Progenitor cell of endocrine pancreas (in vitro differentiated cells): ENCODE data around the gene DHRS12. TPM values are rescaled to one million over a fixed set of nuclear protein-coding genes. Genes with fewer than 3 reads are reported as not detected.

Experiments
- DNase-seq: peaks from one replicate; pipeline ENCODE4 v3.0.0; 2021; ENCODE audit warnings: low spot score; ENCODE audit not compliant: unreplicated experiment
- H3K27ac Mint-ChIP-seq: 2 replicates; pipeline ENCODE4 v1.8.0; 2021; ENCODE audit warnings: mild to moderate bottlenecking, moderate library complexity, mixed read lengths
- H3K27me3 Mint-ChIP-seq: 2 replicates; pipeline ENCODE4 v1.8.0; 2021; ENCODE audit warnings: mixed read lengths
- H3K36me3 Mint-ChIP-seq: 2 replicates; pipeline ENCODE4 v1.8.0; 2022; ENCODE audit warnings: mixed read lengths; ENCODE audit not compliant: insufficient read depth
- H3K4me1 Mint-ChIP-seq: 2 replicates; pipeline ENCODE4 v1.8.0; 2021; ENCODE audit warnings: low read depth, mixed read lengths
- H3K4me3 Mint-ChIP-seq: 2 replicates; pipeline ENCODE4 v1.8.0; 2021; ENCODE audit warnings: low read depth, mild to moderate bottlenecking, moderate library complexity, mixed read lengths
- H3K9me3 Mint-ChIP-seq: 2 replicates; pipeline ENCODE4 v1.8.0; 2021; ENCODE audit warnings: low read depth, mixed read lengths
- total RNA-seq: library from RNA; stranded (reverse); gene quantifications from 2 replicates; pipeline ENCODE4 v1.2.1, GENCODE V29; 2021
- TF ChIP-seq, protein P1 (sequence below): fragments of 200-600 bp; sonication (generic); IDR thresholded peaks from one replicate; pipeline ENCODE4 v1.5.0; 2021; ENCODE audit warnings: antibody characterized with exemption, mild to moderate bottlenecking; ENCODE audit not compliant: unreplicated experiment

DHRS12 gene
- total RNA-seq, 1 donor from 2014 or later = 19.6 TPM

DNA sequence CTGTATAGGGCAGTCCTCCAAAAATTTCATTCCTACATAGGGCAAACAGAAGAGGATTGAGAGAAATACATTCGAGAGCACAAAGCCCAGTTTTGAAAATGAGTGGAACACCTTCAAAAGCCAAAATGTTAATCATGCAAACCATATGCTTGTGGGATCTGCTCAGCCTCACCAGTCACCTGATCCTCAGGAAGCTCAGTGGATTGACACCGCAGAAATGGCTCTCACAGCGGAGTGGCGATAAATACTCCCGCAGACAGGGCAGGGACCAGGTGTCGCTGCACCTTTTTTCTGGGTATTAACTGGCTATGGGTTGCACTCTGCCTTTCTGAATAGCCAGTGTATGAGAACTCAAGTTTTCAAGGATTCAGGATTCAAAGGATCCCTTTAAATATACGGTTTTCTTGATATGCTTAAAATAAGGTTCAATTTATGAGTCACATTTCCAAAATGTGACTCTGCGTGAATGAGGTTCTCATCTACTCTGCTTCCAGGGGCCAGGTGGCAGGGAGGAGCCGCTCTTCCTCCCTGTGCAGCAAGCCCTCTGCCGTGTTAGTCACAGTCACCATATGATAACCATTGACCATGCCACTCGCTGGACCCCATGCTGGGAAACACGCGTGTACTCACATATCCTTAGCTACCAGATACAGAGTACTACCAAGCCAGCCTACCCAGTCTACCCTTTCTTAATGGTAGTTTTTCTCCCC lies 18.3 kb upstream of the DHRS12 start:
- no peak for DNase-seq
- Mint-ChIP-seq H3K9me3 (no peaks in the 10 kb centered on the region), H3K27me3 (peaks cover 9% of the 10 kb centered on the region), H3K4me1 (no peaks in the 10 kb centered on the region), H3K36me3 (no peaks in the 10 kb centered on the region), H3K4me3 (no peak overlapping the region), H3K27ac (no peak overlapping the region)
- TF ChIP-seq, protein P1, sequence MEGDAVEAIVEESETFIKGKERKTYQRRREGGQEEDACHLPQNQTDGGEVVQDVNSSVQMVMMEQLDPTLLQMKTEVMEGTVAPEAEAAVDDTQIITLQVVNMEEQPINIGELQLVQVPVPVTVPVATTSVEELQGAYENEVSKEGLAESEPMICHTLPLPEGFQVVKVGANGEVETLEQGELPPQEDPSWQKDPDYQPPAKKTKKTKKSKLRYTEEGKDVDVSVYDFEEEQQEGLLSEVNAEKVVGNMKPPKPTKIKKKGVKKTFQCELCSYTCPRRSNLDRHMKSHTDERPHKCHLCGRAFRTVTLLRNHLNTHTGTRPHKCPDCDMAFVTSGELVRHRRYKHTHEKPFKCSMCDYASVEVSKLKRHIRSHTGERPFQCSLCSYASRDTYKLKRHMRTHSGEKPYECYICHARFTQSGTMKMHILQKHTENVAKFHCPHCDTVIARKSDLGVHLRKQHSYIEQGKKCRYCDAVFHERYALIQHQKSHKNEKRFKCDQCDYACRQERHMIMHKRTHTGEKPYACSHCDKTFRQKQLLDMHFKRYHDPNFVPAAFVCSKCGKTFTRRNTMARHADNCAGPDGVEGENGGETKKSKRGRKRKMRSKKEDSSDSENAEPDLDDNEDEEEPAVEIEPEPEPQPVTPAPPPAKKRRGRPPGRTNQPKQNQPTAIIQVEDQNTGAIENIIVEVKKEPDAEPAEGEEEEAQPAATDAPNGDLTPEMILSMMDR = no peak

DNA sequence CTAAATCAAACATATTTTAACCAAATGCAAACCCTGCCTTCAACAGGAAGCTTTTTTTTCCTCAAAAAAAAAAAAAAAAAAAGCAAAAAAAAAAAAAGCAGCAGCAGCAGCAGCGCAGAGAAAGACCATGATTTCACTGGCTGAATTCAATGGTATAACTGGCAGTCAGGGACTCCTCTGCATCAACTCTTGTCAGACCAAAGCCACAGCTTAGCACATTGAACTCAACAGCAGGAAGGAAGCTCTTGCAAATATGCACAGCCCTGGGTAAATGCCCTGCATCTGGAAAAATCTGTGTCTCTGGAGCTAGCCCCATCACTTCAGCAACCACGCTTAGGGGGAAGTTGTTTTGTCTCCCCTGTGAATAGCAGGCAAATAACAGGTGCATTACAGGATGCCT lies 17.6 kb upstream of the DHRS12 start:
- peaks cover 13% of the 10 kb centered on the region for H3K27me3 Mint-ChIP-seq
- H3K36me3 Mint-ChIP-seq = no peaks in the 10 kb centered on the region
- no peak overlapping the region for H3K4me3 Mint-ChIP-seq
- no peaks in the 10 kb centered on the region for H3K9me3 Mint-ChIP-seq
- no peak overlapping the region for H3K27ac Mint-ChIP-seq
- no peak for DNase-seq
- TF ChIP-seq, protein P1 = no peak
- no peaks in the 10 kb centered on the region for H3K4me1 Mint-ChIP-seq

DNA sequence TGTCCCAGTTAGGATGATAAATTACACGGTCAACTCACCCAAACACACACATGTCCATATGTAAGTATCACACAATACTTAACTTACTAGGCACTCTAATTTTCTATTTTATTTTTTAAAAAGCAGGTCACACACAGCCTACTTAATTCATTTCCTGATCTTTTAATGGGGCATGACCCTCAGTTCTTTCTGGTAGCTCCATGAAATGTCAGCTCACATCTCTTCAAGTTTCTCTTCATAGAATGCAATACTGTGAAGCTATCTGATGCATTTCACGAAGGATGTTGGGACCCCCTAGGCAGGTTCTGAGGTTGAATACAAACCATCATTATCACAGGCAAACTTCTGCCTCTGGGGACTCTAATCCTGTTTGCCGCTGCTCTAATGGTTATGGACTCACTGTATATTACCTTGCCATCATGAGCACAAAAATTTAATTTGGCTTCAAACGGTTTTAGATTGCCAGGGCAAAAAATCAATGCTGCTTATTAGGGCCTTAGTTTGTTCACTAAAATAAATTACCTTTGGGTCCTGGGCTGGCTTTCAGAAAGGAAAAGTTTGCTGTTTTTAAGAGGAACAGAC lies 16.1 kb upstream of the DHRS12 start:
- no peak overlapping the region for H3K27ac Mint-ChIP-seq
- H3K27me3 Mint-ChIP-seq = peaks cover 15% of the 10 kb centered on the region
- TF ChIP-seq, protein P1 = no peak
- peaks cover 4% of the 10 kb centered on the region for H3K4me1 Mint-ChIP-seq
- DNase-seq = no peak
- no peak overlapping the region for H3K4me3 Mint-ChIP-seq
- H3K9me3 Mint-ChIP-seq = no peaks in the 10 kb centered on the region
- H3K36me3 Mint-ChIP-seq = no peaks in the 10 kb centered on the region

DNA sequence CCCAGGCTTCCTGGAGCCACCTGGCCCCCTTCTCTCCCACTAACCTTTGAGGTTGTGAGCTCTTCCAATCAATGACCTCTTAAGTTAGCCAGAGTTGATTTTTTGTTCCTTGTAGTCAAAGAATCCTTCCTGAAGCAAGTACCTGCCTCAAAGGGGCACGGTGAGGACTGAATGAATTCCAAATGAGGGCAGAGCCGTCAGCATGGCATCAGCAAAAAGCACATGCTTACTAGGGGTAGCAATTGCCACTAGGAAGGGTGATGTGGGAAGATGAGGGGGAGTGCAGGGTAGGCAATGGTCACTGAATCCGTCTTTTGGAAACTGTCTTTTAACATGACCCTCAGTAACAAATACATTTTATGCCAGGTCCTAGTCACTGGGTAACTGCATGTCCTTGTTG lies 15.6 kb upstream of the DHRS12 start:
- peaks cover 15% of the 10 kb centered on the region for H3K27me3 Mint-ChIP-seq
- no peaks in the 10 kb centered on the region for H3K9me3 Mint-ChIP-seq
- no peak overlapping the region for H3K27ac Mint-ChIP-seq
- DNase-seq = no peak
- H3K36me3 Mint-ChIP-seq = no peaks in the 10 kb centered on the region
- peaks cover 4% of the 10 kb centered on the region for H3K4me1 Mint-ChIP-seq
- TF ChIP-seq, protein P1 = no peak
- H3K4me3 Mint-ChIP-seq = no peak overlapping the region

DNA sequence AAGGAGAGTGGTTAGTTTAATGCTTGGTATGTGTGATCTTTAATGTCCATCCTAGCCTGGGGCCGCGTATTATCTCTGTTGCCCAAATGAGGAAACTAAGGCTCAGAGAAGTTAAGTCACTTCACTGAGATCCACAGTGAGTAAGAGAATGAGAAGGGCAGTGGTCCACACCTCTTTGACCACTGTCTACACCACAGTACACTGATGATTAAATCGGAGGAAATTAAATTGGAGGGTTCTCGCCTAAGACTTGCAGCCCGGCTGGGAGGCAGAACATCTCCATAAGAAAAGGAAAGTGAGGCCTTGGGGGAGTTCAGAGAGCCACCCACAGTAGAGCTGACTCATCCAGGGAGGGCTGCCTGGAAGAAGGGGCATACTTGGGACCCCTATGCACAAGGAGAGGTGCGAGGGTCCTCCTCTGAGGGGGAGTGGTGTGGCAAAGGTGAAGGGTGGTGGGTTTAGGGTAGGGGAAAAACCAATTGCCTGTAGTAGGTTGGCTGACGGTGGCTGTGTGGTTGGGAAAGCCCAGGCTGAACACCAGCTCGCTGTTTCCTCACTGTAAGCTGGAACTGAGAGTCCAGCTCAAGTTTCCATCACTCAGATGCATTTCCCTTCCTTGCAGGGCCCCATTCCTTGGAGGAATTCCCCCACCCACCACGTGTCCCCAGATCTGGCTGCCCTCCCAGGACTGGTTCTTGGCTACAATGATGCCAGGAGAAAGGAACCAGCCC lies 15.0 kb upstream of the DHRS12 start:
- H3K4me3 Mint-ChIP-seq = no peak overlapping the region
- no peaks in the 10 kb centered on the region for H3K36me3 Mint-ChIP-seq
- TF ChIP-seq, protein P1 = no peak
- H3K27me3 Mint-ChIP-seq = peaks cover 15% of the 10 kb centered on the region
- DNase-seq = no peak
- no peaks in the 10 kb centered on the region for H3K9me3 Mint-ChIP-seq
- peaks cover 4% of the 10 kb centered on the region for H3K4me1 Mint-ChIP-seq
- H3K27ac Mint-ChIP-seq = peak overlapping the region; percentile 3
